ENCODE measurements around the gene C1QTNF6. TPM values are rescaled to one million over a fixed set of nuclear protein-coding genes. Genes with fewer than 3 reads are reported as not detected.
"Not testable (repeated sequence)": the region's sequence is repeated elsewhere in the genome, so short reads cannot be mapped to it uniquely, and the experiment has no call there.

C1QTNF6 gene
- 1 to 10 TPM; 2.6 to 8.0 (median 2.6) TPM for polyA plus RNA-seq

DNA sequence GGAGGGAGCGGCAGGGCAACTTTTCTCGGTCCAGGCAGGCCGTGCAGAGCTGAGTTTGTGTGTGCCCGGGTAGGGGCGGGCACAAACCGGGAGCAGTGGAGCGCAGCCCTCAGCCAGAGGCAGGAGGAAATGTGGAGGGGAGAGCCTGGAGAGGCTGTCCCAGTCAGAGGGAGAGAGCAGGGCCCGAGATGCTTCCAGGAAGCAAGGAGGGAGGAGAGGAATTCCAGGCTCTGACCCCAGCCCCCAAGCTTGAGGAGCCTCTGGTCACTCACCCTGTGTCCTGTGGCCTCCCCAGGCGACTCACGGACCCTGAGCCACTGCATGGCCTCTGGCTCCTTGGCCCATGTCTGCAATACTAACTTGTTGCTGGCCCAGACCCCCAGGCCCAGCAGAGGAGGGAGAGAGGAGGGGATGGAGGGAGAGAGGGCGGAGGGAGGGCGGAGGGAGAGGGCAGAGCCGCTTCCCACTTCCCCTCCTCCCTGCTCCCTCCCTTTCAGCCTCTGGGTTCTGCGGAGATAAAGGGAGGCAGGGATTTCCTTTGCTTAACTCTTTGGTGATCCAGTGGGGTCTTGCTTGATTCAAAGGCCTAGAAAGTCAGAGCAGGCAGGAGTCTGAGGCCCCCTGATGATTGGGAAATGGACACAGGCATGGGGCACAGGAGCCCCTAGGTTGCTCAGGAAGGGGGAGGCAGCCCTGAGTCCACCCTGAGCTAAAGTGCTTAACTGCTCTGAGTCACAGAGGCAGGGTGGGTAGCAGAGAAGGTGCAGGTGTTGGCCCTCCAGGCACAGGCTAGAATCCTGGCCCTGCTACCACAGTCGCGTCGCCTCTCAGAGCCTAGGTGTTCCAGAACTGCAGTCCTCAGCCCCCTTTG lies at the start of gene C1QTNF6:
TSS of gene C1QTNF6 (minus strand) at position 357 of the 871 bp plus-strand sequence. CDS start at position 323, 34 bp downstream.
- WGBS, 3 donors, result 28 to 38% (median 32%) methylated on average over 14 to 17 of the region's 17 CpGs
- peak within 1 kb of the TSS; percentile 32 for H3K27ac ChIP-seq (ENCODE audit: low read depth, low read length)

DNA sequence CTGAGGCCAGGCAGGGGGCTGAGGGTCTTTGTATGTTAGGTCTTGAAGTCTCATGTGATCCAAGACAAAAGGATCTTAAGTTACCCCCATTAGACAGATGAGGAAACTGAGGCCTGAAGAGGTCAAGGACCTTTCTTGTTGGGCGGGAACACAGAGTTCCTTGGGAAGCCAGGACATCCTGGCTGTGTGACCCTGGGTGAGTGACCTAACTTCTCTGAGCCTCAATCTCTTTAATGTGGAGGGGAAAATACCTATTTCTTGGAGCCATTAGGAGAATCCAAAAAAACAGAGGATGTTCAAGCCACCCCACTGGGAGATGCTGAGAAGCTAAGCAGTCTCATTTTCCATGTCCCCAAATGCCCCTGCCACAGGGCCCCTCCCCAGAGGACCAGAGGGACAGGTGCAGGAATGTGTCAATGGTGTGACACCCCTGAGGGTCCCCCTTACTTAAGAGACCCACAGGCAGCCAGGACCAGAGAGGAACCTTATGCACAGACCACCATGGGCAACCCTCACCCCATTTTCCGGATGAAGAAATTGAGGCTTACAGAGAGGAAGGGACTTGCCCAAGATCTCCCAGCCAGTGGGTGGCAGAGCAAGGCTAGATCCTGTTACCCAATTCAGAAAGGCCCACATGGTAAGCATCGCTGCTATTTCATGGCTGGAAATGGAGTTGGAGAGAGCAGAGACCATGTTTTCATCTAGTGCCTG lies 48.0 kb upstream of the C1QTNF6 start:
- H3K27ac ChIP-seq (ENCODE audit: low read depth, low read length), result no peak overlapping the region
- whole genome bisulfite sequencing, 3 donors, result 66 to 93% (median 87%) methylated on average over 3 of the region's 3 CpGs

DNA sequence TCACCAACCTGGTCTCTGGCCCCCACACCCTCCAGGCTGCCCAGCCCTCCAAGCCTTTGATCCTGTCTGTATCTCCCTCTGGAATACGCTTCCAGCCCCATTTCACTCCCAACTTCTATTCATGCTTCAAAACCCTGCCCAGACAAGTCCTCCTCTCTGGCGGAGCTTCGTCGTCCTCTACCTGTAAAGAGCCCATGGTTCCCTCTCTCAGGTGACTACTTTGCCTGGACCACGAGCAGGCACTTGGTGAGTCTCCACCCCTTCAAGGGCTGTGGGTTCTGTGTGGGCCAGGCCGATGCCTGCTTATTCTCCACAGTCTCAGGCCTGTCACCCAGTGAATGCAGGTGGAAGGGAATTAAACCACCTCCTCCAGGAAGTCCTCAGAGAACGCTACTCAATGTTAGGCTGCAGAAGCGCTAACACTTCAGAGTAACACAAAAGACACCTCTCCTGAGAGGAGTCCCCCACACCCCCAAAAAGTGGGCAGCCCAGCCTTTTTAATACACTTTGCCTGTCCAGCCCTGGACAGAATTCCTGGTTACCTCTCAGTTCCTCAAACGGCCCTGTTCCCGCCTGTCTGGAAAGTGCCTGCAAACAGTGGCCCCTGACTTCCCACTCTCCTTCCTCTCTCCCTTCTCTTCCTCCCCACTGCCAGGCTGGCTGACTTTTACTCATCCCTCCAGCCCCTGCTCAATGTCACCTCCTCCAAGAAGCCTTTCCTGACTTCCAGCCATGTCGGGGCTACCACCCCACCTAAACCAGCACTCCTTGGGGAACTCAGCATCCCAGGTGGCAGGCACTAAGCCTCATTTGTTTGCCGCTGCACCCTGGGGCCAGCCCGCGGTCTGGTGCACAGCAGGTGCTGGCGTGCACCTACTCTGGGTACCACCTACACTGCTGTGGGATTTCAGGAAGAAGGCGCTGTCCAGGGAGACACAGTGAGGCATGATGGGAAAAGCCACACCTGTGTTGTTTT lies 47.0 kb upstream of the C1QTNF6 start:
- no peak overlapping the region for H3K27ac ChIP-seq (ENCODE audit: low read depth, low read length)
- WGBS, 3 donors, result 77 to 80% (median 77%) methylated on average over 16 of the region's 16 CpGs

DNA sequence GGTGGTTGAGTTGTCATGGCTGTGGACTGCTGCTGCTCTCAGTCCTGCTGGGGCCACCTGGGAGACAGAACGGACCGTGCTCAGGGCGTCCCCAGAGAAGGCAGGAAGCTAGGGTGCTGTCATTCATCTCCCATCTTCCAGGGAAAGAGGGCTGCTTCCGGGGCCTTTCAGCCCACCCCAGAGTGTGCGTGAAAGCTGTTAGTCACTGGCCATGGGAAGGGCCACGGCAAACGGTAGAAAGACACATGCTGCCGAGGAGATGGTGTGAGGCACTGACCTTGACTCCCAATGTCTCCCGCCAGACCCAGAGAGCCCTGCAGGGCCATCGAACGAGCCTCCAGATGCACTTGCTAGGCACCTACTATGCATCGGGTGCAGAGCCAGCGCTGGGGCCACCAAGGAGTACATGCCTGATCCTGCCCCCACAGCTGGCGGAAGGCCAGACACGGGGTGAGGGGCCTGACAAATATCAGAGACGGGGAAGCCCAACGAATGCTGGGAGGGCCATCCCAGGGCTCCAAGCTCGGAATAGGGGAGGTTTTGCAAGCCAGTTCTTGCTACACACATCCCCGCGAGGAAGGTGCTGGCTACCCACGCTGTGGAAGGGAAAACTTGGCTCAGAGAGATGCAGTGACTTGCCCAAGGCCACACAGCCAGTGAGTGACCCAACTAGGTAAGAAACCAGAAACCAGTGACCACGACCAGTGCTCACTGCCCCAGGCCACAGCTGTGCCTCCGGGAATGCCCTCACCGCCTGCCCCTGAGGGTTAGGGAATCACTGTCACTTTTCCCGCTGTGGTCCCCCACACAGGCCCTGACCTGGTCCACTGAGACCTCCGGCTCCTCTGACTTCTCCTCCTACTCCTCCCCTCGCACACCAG lies 45.9 kb upstream of the C1QTNF6 start:
- WGBS, 3 donors, result 50 to 55% (median 51%) methylated on average over 27 of the region's 27 CpGs

DNA sequence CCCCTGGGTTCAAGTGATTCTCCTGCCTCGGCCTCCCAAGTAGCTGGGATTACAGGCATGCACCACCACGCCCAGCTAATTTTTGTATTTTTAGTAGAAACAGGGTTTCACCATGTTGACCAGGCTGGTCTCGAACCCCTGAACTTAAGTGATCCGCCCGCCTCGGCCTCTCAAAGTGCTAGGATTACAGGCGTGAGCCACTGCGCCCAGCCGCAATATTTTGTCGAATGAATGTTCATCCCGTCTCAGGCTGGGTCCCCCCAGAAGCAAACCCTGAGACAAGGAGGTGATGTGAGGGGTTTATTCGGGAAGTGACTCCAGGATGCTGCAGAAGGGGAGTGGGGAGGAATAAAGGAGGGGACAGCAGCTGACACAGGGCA lies 45.3 kb upstream of the C1QTNF6 start:
- 87 to 92% (median 88%) methylated on average over 12 of the region's 12 CpGs for WGBS, 3 donors

More for the DNA sequence above, 45.9 kb upstream of the C1QTNF6 start:
- no peak overlapping the region for H3K27ac ChIP-seq (ENCODE audit: low read depth, low read length)

DNA sequence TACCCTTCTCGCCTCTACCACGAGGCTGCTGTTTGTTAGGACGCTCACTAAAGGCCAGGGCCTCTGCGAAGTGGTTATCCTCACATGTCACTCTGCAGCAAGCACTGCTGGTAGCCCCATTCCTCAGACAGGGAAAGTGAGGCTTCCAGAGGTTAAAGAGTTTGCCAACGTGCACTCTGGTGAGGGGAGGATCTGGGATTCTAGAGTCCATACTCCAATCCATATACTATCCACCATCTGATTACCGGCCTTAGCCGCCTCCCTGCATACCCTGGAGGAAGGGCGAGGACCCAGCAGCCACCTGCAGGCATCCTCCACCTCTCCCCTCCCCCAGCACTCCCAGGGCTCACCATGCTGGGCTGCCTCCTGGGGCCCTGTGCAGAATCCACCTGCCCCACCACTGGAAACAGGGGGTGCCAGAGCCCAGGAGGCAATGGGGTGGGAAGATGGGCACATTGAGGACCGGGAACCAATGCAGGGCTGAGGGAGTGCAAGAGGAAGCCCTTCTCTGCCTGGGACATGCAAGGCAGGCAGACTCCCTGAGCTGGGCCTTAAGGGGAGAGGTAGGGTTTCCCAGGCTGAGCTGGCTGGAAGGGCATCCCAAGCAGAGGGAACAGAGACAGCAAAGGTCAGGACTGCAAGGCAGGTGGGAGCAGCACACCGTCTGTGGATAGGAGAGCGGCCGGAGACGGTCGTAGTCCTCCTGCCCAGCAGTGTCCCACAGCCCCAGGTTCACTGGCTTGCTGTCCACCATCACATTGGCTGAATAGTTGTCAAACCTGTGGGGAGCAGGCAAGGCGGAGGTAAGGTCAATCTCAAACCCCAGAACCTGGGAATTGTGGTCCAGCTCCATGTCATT lies 44.3 kb upstream of the C1QTNF6 start:
- 83 to 89% (median 84%) methylated on average over 15 of the region's 15 CpGs for WGBS, 3 donors
- no peak overlapping the region for H3K27ac ChIP-seq (ENCODE audit: low read depth, low read length)

More for the DNA sequence above, 45.3 kb upstream of the C1QTNF6 start:
- not testable (repeated sequence) for H3K27ac ChIP-seq (ENCODE audit: low read depth, low read length)

DNA sequence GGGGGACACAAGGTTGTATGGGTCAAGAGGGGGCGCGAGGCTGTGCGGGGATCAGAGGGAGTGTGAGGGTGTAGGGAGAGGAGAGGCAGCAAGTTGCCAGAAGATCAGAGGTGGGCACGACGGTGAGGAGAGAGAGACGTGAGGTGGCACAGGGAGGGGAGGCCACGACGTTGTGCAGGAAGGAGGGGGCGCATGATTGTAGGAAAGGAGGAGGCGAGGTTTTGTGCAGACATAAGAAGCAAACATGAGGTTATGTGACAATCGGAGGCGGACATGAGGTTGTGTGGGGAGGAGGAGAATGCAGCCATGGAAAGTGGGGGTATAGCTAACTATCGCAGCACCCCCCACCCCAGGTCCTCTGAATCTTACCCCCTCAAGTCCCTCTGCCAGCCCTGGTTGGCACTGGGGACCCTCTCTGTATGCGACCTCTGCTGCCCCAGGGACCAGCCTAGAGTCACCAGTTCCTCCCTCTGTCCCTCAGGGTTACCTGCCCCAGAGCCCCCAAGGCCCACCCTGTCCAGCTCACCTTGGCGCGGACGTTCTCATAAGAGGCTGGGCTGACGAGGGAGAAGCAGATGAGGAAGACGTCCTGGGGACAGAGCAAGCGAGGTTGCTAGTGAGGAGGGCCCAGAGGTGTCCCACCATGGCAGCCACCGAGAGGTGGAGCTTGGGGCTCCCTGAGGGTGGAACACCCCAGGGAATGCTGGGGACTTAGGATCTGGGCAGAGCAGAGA lies 43.5 kb upstream of the C1QTNF6 start:
- H3K27ac ChIP-seq (ENCODE audit: low read depth, low read length), result no peak overlapping the region
- WGBS, 3 donors, result 77 to 84% (median 81%) methylated on average over 21 of the region's 21 CpGs

DNA sequence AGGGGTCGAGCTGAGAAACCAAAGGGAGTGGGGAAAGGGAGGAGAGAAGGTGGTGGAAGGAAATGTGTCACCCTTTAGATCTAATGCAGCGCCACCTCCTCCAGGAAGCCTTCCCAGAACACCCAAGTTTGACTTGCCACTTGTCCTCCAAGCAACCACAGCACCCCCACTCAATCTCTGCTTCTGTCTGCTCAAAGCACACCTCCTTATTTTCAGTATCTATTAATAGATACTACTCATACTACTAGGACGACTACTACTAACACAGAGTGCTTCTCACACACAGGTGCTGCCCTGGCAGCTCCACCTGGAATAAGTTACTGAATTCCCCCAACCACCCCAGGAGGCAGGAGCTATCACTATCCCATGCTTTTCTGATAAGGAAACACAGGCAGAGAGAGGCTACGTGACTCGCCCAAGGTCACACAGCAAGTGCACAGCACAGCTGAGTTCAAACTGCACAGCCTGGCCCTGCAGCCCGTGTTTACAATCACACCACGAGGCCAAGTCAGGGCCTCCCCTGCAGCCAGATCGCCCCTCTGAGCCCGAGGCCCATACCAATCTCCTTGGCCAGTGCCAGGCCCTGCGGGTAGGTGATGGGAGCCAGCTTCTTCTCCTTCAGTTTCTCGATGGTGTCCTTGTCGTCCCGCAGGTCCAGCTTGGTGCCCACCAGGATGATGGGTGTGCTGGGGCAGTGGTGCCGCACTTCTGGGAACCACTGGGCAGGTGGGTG lies 42.8 kb upstream of the C1QTNF6 start:
- no peak overlapping the region for H3K27ac ChIP-seq (ENCODE audit: low read depth, low read length)
- WGBS, 3 donors, result 44 to 76% (median 73%) methylated on average over 14 of the region's 14 CpGs

DNA sequence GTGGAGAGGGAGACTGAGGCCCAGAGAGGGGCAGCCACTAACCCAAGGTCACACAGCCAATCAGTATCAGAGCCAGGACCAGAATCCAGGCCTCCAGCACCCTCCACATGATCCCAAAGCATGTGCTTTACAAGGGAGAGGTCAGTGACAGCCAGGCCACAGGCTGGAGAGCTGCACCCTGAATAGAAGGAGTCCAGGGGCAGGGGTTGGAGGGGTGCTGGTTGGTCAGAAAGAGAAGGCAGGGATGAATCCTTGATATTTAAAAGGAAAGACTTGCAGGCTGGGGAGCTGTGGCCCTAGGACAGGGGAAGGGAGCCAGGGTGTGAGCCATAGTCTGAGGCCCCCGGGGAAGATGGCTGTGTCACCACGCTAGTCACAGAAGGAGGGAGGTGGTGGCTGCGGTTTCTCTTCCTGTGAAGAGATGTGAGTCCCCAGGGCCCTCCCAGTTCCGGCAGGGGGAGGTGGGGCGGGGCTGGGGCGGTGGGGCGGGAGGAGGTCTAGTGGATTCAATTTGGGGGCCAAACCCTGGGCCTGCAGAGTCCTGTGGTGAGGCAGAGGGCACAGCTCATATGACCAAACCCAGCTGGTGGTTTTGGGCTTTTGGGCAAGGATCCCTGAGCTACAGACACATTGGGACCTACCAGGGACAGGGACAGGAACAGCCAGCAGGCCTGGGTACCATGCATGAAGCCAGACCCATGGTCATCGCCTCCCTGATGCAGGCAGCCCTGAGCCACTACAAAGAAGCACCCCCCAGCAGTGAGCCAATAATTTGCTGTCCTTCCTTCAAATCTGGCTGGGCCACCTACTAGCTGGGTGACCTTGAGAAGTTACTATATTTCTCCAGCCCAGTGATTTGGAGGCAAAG lies 42.0 kb upstream of the C1QTNF6 start:
- WGBS, 3 donors, result 30 to 73% (median 40%) methylated on average over 8 of the region's 8 CpGs
- peak overlapping the region; percentile 65 for H3K27ac ChIP-seq (ENCODE audit: low read depth, low read length)

DNA sequence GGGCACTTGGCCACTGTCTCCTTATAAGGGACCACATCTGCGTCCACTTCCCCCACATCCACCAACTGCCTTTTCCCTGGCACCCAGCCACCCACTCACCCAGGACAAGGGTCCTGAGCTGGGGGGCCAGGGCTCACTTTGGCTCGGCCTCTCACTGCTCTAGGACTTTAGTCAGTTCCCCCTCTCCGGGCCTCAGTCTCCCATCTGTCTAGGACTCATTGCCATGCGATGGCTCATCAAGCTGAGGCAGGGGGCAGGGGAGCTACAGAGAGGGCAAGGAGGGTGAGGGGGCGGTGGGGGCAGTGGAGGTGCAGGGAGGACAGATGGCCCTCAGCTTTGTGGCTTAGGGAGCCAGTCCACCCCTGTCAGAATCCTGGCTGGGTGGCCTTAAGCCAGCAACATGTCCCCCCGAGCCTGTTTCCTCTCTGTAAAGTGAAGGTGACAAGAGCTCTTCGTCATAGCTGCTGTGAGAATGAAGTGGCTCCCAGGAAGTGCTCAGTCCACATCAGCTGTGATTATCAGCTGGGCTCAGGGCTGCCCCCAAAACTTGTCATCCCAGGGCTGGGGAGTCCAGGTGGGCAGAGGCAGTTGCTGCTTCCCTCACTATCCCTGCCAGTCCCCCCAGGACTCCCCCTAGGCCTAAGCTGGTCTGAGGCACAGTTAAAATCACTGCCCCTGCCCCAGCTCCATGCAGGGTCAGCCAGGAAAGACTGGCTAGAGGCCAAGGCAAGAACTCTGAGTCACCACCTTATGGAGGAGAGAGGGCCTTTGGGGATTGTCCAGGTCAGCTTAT lies 41.2 kb upstream of the C1QTNF6 start:
- peak overlapping the region; percentile 65 for H3K27ac ChIP-seq (ENCODE audit: low read depth, low read length)
- 51 to 80% (median 57%) methylated on average over 7 of the region's 7 CpGs for WGBS, 3 donors

DNA sequence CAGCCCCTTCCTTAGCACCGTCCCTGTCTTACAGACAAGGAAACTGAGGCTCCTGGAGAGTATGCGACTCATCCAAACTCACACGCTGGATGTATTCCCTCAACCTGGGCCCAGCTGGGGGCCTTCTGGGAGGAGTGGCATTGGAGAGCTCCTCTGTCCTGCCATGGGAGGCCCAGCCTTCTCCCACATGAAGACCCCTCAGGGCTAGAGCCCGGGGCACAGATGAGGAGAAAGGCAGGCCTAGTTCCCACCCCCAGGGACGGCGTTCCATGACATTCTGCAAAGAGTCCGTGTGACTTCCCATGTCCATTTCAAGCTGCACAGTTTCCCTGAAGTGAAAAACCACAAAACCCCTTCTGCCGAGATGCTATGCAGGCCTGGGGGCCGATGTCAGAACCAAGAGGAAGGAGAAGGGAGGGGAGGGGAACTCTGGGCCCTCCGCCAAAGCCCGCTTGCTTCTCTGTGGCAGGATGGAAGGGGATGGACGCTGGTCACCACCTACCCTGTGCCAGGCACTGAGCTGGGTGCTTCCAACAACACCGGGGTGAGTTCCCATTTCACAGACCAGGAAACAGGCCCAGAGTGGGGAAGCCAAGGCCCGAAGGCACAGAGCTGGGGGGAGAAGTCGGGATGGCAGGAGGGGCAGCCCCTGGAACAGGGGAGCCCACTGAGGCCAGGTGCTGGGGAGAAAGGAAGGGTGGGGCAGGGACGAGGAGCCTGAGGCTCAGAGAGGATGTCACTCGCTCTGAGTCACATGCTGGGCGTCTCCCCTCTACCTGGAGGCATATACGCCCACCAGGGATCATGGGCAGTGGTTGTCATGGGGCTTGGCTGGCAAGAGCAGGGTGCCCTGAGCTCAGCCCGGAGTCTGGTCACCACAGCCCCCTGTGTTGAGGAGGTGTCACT lies 40.3 kb upstream of the C1QTNF6 start:
- WGBS, 3 donors, result 36 to 78% (median 40%) methylated on average over 19 to 20 of the region's 20 CpGs
- peak overlapping the region; percentile 58 for H3K27ac ChIP-seq (ENCODE audit: low read depth, low read length)

DNA sequence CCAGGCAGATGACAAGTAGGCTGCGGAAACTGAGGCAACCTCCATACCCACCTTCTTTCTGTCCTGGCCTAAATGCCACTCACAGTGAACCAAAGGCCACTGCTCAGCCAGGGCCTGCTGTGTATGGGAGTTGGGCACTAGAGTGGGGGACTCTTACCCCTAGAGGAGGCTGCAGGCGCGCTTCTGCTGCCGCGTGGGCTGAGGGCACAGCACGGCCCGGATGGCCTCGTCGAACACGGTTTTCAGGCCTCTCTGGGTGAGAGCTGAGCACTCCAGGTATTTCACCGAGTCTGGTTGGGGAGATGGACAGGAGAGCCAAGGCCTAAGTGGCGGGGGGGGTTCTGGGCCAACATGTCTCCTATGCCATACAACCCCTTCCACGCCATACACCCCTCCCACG lies 38.5 kb upstream of the C1QTNF6 start:
- WGBS, 3 donors, result 84 to 95% (median 84%) methylated on average over 14 of the region's 14 CpGs
- no peak overlapping the region for H3K27ac ChIP-seq (ENCODE audit: low read depth, low read length)

DNA sequence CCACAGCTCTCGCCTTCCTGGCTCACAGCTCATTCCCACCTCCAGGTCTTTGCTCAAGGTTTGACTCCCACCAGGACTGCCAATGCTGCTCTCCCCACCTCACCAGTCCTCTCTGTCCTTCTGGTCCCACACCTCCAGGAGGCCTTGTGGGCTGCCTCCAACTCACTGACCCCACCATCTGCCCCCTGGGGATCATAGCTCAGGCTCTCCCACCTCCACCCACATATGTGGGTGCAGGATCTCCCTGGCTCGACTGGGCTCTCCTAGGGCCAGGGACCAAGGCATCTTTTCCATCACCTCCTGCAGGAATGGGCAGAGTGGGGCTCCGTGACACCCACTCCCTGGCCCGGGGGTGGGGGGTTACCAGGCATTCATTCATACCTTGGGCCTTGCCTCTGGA lies 38.0 kb upstream of the C1QTNF6 start:
- no peak overlapping the region for H3K27ac ChIP-seq (ENCODE audit: low read depth, low read length)
- 89 to 95% (median 93%) methylated on average over 4 of the region's 4 CpGs for WGBS, 3 donors
